ENCODE results near the gene GPR3.
"Not testable (repeated sequence)": the region's sequence is repeated elsewhere in the genome, so short reads cannot be mapped to it uniquely, and the experiment has no call there.

GPR3 gene

GRCh38 chr1:27377760-27378495 lies 14.5 kb upstream of the GPR3 start:
- in situ Hi-C loops (cut with MboI; ENCODE audit: low sequenced_read_pairs): no loop called here

DNA sequence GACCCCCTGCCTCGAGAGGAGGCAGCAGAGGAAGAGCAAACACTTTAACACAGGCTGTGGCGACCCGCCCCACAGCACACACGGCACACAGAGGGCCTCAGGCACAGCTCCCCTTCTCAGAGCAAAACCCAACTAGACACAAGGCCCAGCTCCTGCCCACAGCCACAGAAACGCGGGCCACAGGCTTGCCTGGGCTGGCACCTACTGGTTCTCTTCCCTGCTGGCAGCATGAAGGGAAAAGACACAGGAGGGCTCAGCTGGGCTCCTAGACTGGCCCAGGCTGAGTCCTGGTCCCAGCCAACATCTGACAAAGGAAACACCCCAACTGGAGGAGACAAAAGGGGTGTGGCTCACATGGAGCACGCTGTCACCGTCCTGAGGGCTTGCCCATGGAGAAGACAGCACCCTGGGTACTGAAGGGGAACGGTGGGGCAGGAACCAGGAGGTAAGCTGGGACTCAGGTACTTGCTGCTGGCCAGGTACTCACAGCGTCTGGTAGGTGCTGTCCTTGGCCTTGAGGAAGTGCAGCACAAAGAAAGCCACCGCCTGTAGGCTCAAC lies 12.8 kb upstream of the GPR3 start:
- in situ Hi-C loops (cut with MboI; ENCODE audit: low sequenced_read_pairs): no loop called here

DNA sequence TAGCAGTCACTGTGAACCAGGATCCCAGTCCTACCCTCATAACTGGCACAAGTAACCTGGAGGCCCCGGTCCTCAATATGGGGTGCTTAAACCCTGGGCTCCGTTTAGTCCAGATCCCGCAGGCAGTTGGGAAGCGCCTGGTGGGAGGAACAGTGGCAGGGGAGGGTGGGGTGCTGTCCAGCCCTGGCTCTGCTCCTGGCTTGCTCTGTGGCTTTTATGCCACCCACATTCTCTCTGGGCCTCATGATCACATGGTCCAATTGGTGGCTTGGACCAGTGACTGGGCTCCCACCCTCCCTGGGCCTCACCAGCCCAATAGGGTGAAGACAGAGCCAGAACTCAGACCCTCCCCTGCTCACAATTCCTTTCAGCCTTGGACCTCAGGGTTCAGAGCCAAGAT lies 12.2 kb upstream of the GPR3 start:
- in situ Hi-C loops (cut with MboI; ENCODE audit: low sequenced_read_pairs): no loop called here

DNA sequence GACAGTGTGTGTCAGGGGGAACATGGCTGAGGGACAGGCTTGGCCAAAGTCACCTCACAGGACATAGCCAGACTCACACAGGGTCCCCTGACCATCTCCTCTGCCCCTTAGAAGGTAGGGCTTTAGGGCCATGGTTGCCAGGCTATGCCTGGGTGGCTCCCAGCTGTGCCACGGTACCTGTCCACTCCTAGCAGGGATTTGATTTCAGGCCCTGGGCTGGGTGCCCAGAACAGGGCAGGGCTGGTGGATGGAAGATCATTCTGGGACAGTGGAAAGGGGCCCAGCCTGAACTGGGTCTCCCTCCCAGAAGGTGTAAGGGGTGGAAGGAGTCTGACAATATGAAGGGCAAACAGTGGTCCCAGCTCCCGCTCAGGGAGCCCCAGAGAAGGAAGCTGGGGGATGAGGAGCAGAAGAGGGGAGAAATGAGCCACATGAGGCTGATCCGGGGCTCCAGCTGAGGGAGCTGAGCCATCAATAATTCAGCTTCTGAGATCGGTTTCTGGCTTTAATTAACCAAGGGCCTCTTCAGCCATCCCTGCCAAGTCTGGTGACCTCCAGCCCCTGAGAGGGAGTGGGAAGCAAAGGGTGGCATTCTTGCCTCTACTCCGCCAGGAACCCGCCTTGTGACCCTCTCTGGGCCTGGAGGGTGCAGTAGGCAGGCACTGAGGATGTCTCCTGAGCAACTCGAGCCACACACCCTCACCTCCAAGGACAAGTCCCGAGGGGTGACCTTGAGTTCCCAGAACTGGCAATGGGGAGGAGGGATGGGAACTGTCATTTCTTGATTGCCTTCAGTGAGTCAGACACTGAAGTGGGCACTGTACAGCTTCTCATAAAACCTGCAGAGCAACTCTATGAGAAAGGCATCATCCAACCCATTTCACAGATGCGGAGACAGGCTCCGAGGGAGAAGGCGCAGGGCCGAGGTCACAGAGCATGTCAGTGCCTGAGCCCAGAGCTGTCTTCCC lies 11.4 kb upstream of the GPR3 start:
- in situ Hi-C loops (cut with MboI; ENCODE audit: low sequenced_read_pairs): no loop called here

DNA sequence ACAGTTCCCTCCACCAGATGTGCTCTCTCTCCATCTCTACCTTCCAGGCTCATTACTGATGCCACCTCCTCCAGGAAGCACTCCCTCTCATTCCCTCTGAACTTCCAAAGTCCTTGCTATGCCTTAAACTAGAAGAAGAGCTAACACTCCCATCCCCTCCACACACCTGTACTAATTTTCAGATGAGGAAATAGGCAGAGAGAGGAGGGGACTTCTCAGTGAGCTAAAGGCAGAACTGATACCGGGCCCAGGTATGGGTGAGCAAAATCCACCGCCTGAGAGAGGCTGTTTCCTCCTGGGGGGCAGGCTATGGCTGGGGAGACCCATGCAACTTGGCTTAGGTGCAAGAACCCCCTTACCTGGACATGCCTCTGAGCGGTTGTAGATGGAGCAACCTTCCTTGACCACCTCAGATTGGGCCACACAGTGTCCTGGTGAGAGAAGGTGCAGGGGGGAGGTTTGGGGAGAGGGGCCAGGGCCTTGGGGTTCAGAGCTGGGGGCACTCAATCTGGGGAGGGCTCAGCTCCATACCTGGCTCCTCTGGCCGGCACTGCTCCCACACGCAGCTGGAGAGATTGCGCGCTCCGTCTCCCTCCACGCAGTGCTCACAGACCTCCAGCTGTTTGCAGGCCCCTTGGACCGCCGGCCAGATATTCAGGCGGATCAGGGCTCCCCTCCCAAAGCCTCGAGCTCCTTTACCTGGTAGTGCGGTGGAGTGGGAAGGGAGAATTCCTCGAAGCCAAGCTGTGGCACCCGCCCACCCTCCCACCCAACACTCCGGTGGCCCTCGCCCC lies 10.3 kb upstream of the GPR3 start:
- in situ Hi-C loops (cut with MboI; ENCODE audit: low sequenced_read_pairs): no loop called here

- in situ Hi-C loops (cut with MboI; ENCODE audit: low sequenced_read_pairs): no loop called here
Measured at GRCh38 chr1:27383039-27383605, 9.3 kb upstream of the GPR3 start, which contains the start of gene CD164L2. Gene CD164L2 (minus strand): TSS chr1:27383333. CDS start chr1:27383239, 94 bp downstream.

GRCh38 chr1:27383661-27384060 lies 8.8 kb upstream of the GPR3 start:
- in situ Hi-C loops (cut with MboI; ENCODE audit: low sequenced_read_pairs): no loop called here

DNA sequence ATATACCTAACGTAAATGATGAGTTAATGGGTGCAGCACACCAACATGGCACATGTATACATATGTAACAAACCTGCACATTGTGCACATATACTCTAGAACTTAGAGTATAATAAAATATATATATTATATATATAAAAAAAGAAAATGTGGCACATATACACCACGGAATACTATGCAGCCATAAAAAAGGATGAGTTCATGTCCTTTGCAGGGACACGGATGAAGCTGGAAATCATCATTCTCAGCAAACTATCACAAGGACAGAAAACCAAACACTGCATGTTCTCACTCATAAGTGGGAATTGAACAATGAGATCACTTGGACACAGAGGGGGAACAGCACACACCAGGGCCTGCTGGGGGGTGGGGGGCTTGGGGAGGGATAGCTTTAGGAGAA lies 7.6 kb upstream of the GPR3 start:
- in situ Hi-C loops (cut with MboI; ENCODE audit: low sequenced_read_pairs): not testable (repeated sequence)

DNA sequence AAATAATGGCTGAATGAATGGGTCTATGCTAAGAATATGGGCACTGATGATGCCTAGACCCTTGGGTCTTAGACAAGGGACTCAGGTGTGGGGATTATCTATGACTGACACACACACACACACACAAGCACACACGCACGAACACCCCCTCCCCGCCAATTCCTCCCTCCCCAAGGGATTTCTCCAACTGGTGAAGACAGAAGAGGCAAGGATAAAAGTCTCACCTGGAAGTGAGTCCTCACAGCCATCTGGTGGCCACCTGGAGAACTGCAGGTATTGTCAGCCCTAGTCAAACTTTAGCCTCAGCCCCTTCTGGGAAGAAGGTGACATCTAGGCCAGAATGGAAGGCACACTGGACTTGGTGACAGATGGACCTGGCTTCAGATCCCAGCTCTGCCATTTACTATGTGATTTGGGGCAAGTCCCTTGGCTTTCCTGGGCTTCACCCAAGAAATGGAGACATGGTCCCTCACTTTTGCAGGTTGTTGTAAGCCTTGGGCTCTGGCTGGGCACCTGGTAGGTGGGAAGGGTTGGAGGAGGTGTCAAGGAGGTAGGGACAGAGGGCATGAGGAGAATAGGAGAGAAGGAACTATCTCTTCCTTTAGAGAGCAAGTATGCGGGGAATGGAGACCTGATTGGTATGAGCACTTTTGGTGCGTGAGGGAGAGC lies 4.0 kb upstream of the GPR3 start:
- in situ Hi-C loops (cut with MboI; ENCODE audit: low sequenced_read_pairs): no loop called here

GRCh38 chr1:27391511-27392095 lies 819 bp upstream of the GPR3 start:
- in situ Hi-C loops (cut with MboI; ENCODE audit: low sequenced_read_pairs): loop anchor here (5.0 kb wide), 1 partner anchor 89 kb away; no protein-coding TSS in a partner anchor

GRCh38 chr1:27392778-27393635 lies 585 bp downstream of the GPR3 start:
- in situ Hi-C loops (cut with MboI; ENCODE audit: low sequenced_read_pairs): loop anchor here (5.0 kb wide), 1 partner anchor 91 kb away; no protein-coding TSS in a partner anchor

GRCh38 chr1:27393641-27394281 lies 1.3 kb downstream of the GPR3 start:
- in situ Hi-C loops (cut with MboI; ENCODE audit: low sequenced_read_pairs): loop anchor here (5.0 kb wide), 1 partner anchor 91 kb away; no protein-coding TSS in a partner anchor

DNA sequence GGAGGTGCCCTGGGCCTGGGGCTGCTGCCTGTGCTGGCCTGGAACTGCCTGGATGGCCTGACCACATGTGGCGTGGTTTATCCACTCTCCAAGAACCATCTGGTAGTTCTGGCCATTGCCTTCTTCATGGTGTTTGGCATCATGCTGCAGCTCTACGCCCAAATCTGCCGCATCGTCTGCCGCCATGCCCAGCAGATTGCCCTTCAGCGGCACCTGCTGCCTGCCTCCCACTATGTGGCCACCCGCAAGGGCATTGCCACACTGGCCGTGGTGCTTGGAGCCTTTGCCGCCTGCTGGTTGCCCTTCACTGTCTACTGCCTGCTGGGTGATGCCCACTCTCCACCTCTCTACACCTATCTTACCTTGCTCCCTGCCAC lies 1.8 kb downstream of the GPR3 start:
- in situ Hi-C loops (cut with MboI; ENCODE audit: low sequenced_read_pairs): loop anchor here (5.0 kb wide), 1 partner anchor 92 kb away; no protein-coding TSS in a partner anchor

GRCh38 chr1:27394925-27395324 lies 2.5 kb downstream of the GPR3 start:
- in situ Hi-C loops (cut with MboI; ENCODE audit: low sequenced_read_pairs): loop anchor here (5.0 kb wide), 1 partner anchor 93 kb away; no protein-coding TSS in a partner anchor

GRCh38 chr1:27395441-27396195 lies 3.2 kb downstream of the GPR3 start:
- in situ Hi-C loops (cut with MboI; ENCODE audit: low sequenced_read_pairs): no loop called here

GRCh38 chr1:27397110-27397509 lies 4.7 kb downstream of the GPR3 start:
- in situ Hi-C loops (cut with MboI; ENCODE audit: low sequenced_read_pairs): no loop called here

DNA sequence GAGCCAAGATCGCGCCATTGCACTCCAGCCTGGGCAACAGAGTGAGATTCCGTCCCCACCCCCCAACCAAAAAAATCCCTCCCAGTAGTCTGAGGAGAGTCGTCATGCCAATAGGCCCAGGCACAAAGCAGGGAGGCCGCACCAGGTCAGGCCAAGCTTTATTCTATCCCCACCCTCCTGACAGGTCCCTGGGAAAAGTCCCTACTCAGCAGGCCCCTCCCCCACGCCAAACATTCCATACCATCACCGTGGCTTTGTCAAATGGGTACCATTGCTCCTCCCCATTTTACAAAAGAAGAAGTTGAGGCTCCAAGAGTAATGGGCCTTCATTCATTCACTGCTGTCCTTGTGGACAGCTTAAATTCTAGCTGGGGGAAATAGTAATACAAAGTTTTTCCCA lies 5.3 kb downstream of the GPR3 start:
- in situ Hi-C loops (cut with MboI; ENCODE audit: low sequenced_read_pairs): no loop called here
